Measurements from ENCODE around the gene MORC2.

The MORC2 gene

DNA sequence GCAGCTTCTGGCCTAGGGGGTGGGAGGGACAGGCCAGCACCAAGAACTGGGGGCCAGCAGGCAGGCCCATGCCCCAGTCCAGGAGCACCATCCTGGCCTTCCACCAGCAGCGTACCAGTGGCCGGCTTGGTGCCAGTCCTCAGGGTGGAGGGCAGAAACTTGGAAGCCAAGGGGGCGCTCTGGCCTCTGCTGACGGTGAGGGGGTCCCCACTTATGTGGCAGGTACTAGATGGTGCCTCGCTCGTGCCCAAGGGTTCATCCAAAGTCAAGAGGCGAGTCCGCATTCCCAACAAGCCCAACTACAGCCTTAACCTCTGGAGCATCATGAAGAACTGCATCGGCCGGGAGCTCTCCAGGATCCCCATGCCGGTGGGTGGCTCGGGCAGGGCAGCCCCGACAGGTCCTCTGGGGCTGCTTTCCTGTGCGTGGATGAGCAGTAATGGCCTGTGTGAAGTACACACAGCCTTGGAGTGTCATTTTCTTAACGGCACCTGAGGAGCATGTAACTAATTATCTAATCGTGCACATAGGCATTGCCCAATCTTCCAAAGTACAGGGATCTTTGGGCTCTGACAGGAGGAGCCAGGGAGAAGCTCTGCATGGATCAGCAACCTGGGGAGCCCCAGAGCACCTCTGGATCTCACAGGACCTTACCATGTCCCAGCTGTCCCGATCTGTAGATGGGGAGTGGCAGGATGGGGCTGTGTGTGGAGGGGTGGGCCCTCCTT lies 79.1 kb downstream of the MORC2 start:
- no peak for DNase-seq (ENCODE audit: low read depth, low spot score)

DNA sequence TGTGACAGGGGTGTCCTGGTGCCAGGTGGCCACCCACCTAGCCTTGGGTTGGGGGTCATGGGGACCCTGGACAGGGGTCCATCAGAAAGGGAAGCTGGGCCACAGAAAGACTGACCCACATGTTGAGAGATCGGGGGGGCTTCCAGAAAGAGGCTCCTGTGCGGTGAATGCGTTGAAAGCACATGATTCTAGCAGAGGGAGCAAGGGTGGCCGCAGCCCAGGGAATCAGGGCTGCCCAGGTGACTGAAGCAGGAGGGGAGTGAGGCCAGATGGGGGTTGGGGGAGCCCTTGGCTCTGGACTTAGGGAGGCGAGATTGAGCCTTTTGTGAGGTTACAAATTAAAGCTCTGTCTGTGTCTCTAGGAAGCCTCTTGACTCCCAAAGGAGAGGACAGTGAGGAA lies 80.7 kb downstream of the MORC2 start:
- DNase-seq (ENCODE audit: low read depth, low spot score): no peak

DNA sequence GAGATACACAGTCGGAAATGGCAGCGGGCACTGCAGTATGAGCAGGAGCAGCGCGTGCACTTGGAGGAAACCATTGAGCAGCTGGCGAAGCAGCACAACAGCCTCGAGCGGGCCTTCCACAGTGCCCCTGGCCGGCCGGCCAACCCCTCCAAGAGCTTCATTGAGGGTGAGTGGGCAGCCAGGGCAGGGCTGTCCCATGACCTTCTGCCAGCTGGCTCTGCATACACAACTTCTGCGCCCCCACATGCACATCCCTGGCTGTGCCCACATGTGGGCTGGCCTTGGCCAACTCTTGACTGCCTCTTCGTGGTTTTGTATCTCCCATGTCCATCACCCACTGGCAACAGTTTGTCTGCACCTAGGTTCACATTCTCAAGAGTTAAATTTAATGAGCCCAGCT lies 81.1 kb downstream of the MORC2 start:
- DNase-seq (ENCODE audit: low read depth, low spot score): no peak

- no peak for DNase-seq (ENCODE audit: low read depth, low spot score)
These were observed 83.0 kb downstream of the MORC2 start for GRCh38 chr22:30885591-30885990.

GRCh38 chr22:30885001-30885366 lies 83.6 kb downstream of the MORC2 start:
- no peak for DNase-seq (ENCODE audit: low read depth, low spot score)

DNA sequence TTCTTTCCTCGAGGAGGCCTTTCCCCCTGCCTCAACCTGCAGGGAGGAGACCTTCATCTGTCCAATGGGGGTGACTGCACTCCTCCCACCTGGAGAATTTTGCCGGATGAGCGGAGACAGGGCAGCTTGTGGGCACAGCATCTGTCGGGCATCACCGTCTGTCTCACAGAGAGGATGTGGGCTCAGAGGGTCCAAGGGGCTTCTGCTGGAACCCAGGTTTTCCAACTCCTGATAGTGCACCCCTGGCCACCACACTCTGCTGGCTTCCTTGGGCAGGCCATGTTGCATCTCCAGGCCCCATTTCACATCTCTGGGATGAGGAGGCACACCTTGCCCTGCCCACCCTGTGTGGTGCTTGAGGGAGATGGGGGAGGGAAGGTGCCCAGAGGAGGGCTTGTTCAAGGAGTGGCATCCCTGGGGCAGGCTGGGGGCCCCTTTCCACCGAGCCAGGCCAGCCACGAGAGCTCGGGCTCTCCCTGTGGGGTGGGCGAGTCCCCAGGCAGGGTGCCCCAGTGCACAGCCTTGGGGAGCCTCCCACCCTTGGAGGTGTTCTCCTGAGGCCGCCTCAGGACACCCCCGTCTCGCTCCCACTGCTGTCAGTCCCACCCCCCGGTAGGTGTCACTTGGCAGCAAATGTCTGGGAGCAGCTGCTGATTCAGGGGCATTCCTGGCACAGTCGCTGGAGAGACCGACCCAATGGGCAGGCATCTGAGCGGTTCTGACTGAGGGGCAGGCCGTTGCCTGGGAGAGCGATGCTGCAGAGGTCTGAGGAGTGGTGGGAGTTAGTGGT lies 84.2 kb downstream of the MORC2 start:
- DNase-seq (ENCODE audit: low read depth, low spot score): no peak

DNA sequence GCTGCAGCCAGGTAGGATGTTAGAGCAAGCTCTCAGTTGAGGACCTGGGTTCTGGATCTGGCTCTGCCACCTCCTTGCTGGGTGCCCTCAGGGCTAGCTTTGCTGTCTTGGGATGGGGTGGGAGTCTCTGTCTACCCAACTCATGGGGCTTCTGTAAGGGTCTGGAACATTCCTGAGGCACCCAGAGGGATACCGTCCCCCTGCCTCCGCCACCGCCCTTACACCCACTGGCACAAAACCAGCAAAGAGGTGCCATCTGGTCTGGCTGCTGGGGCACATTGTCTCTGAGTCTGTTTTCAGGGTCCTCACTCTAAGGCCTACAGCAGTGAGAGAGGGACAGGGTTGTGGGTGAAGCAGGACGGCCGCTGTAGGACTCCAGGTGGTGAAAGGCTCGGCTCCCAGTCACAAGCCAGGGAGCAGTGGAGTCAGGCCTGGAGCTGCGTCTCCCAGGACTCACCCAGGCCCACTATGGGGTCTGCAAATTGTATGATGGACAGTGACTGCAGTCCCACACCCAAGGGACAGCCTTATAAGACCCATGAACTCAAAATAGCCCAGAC lies 84.9 kb downstream of the MORC2 start:
- DNase-seq (ENCODE audit: low read depth, low spot score): no peak

DNA sequence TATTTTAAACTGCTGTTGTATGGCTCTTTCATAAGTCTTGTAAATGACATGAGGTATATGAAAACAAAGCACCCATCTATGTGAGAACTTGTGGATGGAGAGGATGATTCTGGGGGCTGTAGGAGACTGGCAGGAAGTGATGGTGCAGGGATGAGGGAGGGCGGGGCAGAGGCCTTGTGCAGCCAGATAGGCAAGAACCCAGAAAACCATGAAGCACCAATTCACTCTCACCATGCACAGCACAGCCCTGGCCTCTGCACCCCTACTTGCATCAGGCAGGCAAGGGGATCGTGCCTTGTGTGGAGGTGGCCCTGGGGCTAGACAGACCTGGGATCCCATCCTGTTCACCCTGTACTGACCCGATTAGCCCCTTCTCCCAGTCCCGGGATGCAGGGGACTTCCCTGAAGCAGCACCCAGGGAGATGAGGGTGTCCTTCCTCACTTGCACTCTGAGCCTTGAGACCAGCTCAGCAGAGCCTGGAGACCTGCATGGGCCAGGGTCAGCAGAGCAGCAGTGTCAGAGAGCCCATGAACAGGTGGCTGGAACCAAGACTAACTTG lies 85.5 kb downstream of the MORC2 start:
- no peak for DNase-seq (ENCODE audit: low read depth, low spot score)

- no peak for DNase-seq (ENCODE audit: low read depth, low spot score)
These were observed 86.3 kb downstream of the MORC2 start for GRCh38 chr22:30882184-30882717.

DNA sequence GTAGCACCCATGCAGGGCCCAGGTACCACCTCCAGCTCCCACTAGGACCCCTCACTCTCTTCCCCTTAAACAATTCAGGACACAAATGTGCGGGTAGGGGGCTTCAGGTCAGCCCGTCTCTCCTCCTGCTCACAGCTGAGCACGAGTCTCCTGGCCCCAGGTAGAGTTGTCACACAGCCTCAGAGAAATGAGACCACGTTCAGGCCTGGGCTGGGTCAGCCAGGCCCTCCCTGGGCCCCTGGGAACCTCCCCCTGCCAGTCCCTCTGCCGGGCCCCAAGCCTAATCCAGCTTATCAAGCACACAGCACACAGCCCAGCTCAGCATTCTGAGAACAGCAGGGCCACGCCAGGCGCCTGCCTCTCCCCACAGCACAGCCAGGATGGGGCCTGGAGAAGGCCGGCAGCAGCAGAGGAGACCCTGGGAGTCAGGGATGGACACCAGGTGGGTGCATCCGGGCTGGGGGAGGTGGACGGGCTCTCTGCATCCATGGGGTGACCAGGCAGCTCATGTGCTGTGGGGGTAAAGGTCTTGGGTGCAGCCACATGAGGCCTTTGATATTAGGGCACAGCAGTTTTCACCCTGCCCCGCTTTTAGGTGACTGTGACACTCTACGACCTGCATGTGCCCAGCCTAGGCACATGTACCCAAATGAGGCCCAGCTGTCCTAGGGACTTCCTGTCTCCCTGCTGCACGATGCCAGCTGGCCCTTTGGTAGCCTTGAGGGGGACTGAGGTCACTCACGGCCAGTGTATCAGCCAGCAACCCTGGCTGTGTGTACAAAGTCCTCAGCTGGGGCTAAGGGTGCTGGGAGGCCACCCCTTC lies 87.0 kb downstream of the MORC2 start:
- DNase-seq (ENCODE audit: low read depth, low spot score): no peak

DNA sequence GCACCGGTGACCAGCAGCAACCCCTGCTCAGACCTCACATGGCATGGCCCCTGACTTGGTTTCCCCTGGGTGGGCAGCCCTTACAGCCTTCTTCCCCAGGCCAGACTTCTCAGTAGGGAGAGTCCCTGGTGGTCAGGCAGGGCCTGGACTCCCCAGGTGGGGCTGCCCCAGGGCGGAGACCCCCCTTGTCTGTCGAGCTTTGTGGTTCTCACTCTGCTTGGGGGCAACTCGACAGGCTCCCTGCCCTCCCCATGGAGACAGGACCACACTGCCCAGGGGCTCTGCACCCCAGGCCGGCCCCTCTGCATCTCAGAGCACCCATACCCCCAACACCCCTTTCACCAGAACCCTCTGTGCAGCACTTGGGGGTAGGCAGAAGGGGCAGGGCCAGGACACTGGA lies 87.7 kb downstream of the MORC2 start:
- DNase-seq (ENCODE audit: low read depth, low spot score): no peak

DNA sequence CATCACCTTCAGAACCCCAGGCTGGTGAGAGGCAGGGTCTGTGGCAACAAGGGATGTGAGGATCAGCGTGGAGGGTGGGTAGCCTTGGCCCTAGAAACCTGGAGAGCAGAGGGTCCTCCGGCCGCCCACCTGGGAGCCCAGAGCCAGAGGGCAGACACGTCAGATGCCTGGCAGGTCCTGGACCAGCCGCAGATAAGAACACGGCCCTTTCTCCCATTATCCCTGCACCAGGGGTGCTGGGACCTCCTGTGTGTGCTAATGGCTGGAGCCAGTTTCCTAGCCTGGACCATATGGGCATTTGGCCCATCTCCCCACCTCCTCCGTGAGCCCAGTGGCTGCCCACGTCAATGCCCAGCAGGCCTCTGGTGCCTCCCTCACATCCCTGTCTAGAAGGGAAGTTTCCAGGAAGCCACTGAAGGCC lies 88.4 kb downstream of the MORC2 start:
- no peak for DNase-seq (ENCODE audit: low read depth, low spot score)

DNA sequence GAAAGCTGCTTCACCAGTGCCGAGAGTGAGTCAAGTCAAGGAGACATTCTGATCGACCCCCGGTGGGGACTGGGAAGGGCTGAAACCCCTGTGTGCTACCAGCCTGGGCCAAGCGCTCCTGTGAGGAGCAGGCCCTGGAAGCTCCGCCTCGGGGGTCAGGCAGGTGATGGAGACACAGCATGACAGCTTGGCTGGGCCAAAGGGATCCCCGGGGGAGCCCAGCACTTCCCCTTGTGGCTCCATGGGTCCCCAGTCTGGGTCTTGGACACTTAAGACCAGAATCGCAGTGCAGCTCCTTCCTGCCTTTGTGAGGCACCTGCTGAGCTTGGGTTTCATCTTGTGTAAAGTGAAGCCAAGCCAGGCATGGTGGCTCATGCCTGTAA lies 89.2 kb downstream of the MORC2 start:
- DNase-seq (ENCODE audit: low read depth, low spot score): no peak

DNA sequence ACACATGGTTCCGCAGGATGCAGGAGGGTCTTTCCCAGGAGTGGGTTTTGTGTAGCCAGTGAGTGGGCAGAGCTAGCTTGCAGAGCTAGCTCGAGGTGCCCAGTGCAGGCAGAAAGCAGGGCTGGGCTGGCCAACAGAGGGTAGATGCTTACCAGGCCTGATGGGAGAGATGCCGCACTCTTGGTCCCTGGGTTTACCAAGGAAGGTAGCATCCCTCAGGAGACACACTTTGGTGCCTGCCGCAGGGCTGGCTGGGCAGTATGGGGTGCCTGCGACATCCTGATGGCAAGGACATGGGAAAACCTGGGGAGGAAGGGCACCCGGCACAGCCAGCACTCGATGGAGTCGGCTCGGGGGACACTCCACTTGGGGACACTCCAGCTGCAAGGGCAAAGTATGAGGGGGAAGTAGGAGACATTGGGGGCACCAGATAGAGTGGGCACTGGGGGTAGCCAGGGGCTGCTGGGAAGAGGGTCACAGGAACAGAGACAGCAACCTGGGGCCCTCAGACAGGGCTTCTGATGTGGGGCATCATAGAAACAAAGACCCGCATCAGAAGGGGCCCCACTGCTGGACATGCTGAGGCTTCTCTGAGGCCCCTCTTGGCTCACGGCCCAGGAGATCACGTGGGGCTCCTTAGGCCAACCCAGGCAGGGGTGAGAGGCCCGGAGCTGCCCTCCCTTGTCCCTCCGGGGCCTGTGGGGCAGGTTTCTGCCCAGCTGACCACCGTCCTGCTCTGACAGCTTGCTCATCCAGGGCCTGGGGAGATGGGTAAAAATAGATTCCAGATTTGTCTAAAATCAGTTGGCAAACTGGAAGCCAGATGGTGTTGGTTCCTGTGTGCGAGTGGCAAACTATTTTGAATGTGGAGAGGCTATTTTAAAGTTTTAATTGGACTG lies 89.8 kb downstream of the MORC2 start:
- DNase-seq (ENCODE audit: low read depth, low spot score): no peak

GRCh38 chr22:30877662-30878515 lies 90.7 kb downstream of the MORC2 start:
- no peak for DNase-seq (ENCODE audit: low read depth, low spot score)

- DNase-seq (ENCODE audit: low read depth, low spot score): no peak
These were observed 91.5 kb downstream of the MORC2 start for GRCh38 chr22:30876915-30877553.

GRCh38 chr22:30876221-30876751 lies 92.3 kb downstream of the MORC2 start:
- DNase-seq (ENCODE audit: low read depth, low spot score): no peak

- no peak for DNase-seq (ENCODE audit: low read depth, low spot score)
These were observed 92.9 kb downstream of the MORC2 start for GRCh38 chr22:30875481-30876215.
